HEK293 (cell line): ENCODE results near the gene TIGD1.

ENCODE experiments used
- CTCF ChIA-PET: fragments of 350-600 bp; formaldehyde crosslinking; extraction: SDS; loops from one replicate; lab custom pipeline; 2021; ENCODE audit warnings: antibody characterized with exemption; lab: Yijun Ruan, JAX
- POLR2A ChIA-PET: fragments of 300-600 bp; formaldehyde crosslinking; extraction: SDS; loops from one replicate; lab custom pipeline; 2020; ENCODE audit warnings: antibody characterized with exemption, inconsistent platforms; lab: Yijun Ruan, JAX
- H3K27ac ChIP-seq: fragments of 200-500 bp; sonication (Bioruptor generic); 2 replicates; pipeline ENCODE4 v1.5.1; 2014; ENCODE audit warnings: low read depth, low read length, control low read depth, inconsistent platforms; ENCODE audit errors: extremely low read depth
- H3K36me3 ChIP-seq, 2 experiments: fragments of 200-500 bp in 1 of 2; sonication (Bioruptor generic) in 1 of 2; 1 replicate in 1 of 2; 2 replicates in 1 of 2; pipeline ENCODE4 v1.5.1; 2014 to 2017; ENCODE audit warnings: inconsistent platforms in 2 of 2, low read length in 2 of 2; ENCODE audit not compliant: control insufficient read depth in 2 of 2, insufficient read depth in 1 of 2
- H3K4me1 ChIP-seq: fragments of 200-500 bp; sonication (Bioruptor generic); 2 replicates; pipeline ENCODE4 v1.5.1; 2014; ENCODE audit warnings: mild to moderate bottlenecking, low read length, inconsistent platforms; ENCODE audit not compliant: control insufficient read depth, insufficient read depth
- H3K4me3 ChIP-seq: 2 replicates; pipeline ENCODE4 v1.5.1; 2011; ENCODE audit warnings: low read depth, mild to moderate bottlenecking, control low read depth, low read length, moderate library complexity
- H3K9me3 ChIP-seq: fragments of 200-500 bp; sonication (Bioruptor generic); 2 replicates; pipeline ENCODE4 v1.5.1; 2014; ENCODE audit warnings: low read depth, low read length, inconsistent platforms; ENCODE audit not compliant: control insufficient read depth, insufficient read depth
- PRDM10 ChIP-seq: fragments of 450-650 bp; formaldehyde crosslinking; IDR thresholded peaks from 2 replicates; pipeline ENCODE4 v1.5.1; 2016; ENCODE audit warnings: missing biosample characterization, missing genetic modification characterization
- ZBTB20 ChIP-seq: fragments of 450-650 bp; formaldehyde crosslinking; IDR thresholded peaks from 2 replicates; pipeline ENCODE4 v1.5.1; 2016; ENCODE audit warnings: missing biosample characterization, missing genetic modification characterization
- ZNF449 ChIP-seq: fragments of 450-650 bp; formaldehyde crosslinking; IDR thresholded peaks from 2 replicates; pipeline ENCODE4 v1.5.1; 2017; ENCODE audit warnings: missing biosample characterization, mild to moderate bottlenecking, missing genetic modification characterization, moderate library complexity
- ZNF488 ChIP-seq: fragments of 450-650 bp; formaldehyde crosslinking; IDR thresholded peaks from 2 replicates; pipeline ENCODE4 v1.5.1; 2016; ENCODE audit warnings: missing biosample characterization, missing genetic modification characterization
- ZNF513 ChIP-seq: fragments of 450-650 bp; IDR thresholded peaks from 2 replicates; pipeline ENCODE4 v1.5.1; 2018; ENCODE audit warnings: missing biosample characterization, missing genetic modification characterization
- ZNF544 ChIP-seq: fragments of 450-650 bp; formaldehyde crosslinking; IDR thresholded peaks from 2 replicates; pipeline ENCODE4 v1.5.0; 2017; ENCODE audit warnings: missing biosample characterization, missing genetic modification characterization
- ZNF747 ChIP-seq: fragments of 450-650 bp; formaldehyde crosslinking; IDR thresholded peaks from 2 replicates; pipeline ENCODE4 v1.5.1; 2016; ENCODE audit warnings: missing biosample characterization, missing genetic modification characterization

The TIGD1 gene

GRCh38 chr2:232501794-232502390 lies 48.5 kb downstream of the TIGD1 start (continued):
- TF ChIP-seq PRDM10 (tag by site-specific recombination) = no peak
- no peak for TF ChIP-seq ZNF747

- POLR2A ChIA-PET = interaction anchor here (0.6 kb wide), 1 partner anchor 524 kb away, joined by 6 read pairs; no protein-coding TSS in a partner anchor
- Histone ChIP-seq H3K36me3 (no peaks in the 10 kb centered on the region), H3K9me3 (no peaks in the 10 kb centered on the region), H3K27ac (no peak overlapping the region), H3K4me3 (no peak overlapping the region), H3K4me1 (no peaks in the 10 kb centered on the region)
- no peak for TF ChIP-seq ZNF544 (tag by site-specific recombination)
- 0 out of 2 replicates have a peak, but pooled peaks have one; percentile 28 for TF ChIP-seq ZBTB20 (tag by site-specific recombination)
- CTCF ChIA-PET = interaction anchor here (1.0 kb wide), 1 partner anchor 20 kb away, joined by 5 read pairs; no protein-coding TSS in a partner anchor
These were observed 49.0 kb downstream of the TIGD1 start for GRCh38 chr2:232501331-232501771.

- CTCF ChIA-PET = no interaction called here
- no peak overlapping the region for H3K4me3 ChIP-seq
These were observed 51.9 kb downstream of the TIGD1 start for GRCh38 chr2:232498452-232498851.

More at GRCh38 chr2:232498452-232498851, 51.9 kb downstream of the TIGD1 start:
- H3K4me1 ChIP-seq = no peaks in the 10 kb centered on the region
- POLR2A ChIA-PET = no interaction called here
- H3K36me3 ChIP-seq = no peaks in the 10 kb centered on the region
- no peaks in the 10 kb centered on the region for H3K9me3 ChIP-seq
- peak; percentile 89 for TF ChIP-seq ZNF513 (tag by site-specific recombination)
- TF ChIP-seq ZNF488 (tag by site-specific recombination) = no peak
- TF ChIP-seq ZNF449 (tag by site-specific recombination) = no peak
- H3K27ac ChIP-seq = no peak overlapping the region
